DMS153 treated with DMSO at 0.1 percent for 48 hours (cell line): ENCODE results near the gene ADAMTS13.
"Not testable (repeated sequence)": the region's sequence is repeated elsewhere in the genome, so short reads cannot be mapped to it uniquely, and the experiment has no call there.

Experiments
- DNase-seq: peaks from one replicate; lab custom pipeline; 2025; ENCODE audit not compliant: unreplicated experiment; lab: John Stamatoyannopoulos, UW

The ADAMTS13 gene

DNA sequence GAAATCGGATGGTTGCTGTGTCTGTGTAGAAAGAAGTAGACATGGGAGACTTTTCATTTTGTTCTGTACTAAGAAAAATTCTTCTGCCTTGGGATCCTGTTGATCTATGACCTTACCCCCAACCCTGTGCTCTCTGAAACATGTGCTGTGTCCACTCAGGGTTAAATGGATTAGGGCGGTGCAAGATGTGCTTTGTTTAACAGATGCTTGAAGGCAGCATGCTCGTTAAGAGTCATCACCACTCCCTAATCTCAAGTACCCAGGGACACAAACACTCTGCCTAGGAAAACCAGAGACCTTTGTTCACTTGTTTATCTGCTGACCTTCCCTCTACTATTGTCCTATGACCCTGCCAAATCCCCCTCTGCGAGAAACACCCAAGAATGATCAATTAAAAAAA is 30.7 kb upstream of the ADAMTS13 start:
- not testable (repeated sequence) for DNase-seq

- not testable (repeated sequence) for DNase-seq
These were observed 29.9 kb upstream of the ADAMTS13 start for GRCh38 chr9:133392308-133392707.

DNA sequence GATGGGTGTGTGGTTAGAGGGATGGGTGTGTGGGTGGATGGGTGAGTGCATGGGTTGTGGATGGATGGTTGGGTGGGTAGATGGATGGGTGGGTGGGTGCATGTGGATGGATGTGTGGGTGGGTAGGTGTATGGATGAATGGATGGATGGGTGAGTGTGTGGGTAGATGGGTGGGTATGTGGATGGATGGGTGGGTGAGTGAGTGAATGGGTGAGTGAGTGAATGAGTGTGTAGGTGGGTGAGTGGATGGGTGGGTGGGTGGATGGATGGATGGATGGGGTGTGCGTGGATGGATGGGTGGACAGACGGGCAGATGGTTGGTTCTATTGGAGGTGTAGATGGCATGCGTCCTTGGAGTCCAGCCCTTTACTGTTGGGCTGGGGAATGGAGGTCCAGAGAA is 28.8 kb upstream of the ADAMTS13 start:
- DNase-seq = no peak

DNA sequence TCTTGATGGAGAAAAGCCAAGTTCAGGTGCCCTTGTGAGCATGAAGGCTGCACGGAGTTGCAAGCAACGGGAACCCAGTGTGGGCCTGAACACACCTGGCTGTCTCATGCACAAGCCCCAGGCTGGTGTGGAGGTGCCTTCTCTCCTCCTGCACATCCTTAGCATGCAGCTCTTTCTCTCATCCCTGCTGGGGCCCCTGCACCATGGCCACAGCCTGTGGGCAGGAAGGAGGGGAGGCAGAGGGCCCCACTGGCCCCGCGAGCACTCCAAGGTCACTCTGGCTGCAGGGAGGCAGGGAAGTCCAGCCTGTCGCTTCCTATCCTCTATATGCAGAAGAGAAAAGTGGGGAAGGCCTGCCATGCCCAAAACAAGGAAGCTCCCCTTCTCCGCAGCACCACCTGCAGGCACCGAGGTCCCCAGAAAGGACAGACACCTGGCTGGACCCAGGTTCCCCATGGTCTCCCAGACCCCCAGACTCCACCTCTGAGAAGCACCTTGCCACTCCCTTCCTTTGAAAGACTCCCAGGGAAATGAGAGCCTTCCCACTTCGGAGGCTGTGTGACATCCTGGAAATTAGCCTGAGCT is 27.4 kb upstream of the ADAMTS13 start:
- no peak for DNase-seq

- DNase-seq = no peak
These were observed 25.2 kb upstream of the ADAMTS13 start for GRCh38 chr9:133396952-133397351.

DNA sequence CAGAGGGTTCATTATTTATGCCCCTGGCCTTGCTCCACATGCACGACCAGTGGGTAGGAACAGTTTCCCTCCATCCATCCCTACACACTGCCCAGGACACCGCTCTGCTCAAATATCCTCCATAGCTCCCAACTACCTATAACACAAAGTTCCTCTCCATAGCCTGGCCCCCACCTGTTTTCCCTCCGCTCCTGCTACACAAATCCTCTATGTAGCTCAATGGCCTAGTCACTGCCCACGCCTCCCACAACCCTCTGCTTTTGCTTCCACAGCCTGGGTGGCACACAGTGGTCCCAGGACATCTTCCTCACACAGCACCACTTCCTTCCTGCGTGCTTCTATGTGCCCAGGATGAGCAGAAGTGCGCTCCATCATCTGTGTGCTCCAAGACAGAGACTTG is 24.8 kb upstream of the ADAMTS13 start:
- no peak for DNase-seq

DNA sequence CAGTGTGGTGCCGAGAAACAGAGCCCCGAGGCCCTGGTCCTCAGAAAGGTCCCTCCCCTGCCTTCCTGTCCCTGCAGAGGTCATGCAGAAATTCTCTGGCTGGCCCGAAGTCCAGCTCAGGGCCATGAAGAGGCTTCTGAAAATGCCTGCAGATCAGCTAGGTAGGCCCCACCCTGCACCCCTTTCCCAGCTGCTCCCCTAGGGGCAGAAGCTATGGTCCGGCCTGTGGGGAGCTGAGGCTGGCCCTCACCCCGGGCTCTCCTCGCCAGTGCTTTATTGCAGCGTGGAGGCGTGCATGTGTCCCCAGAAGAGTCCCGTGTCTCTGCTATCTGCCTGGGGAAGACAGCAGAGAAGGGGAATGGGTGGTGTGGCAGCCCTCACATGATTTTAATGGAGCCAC is 24.3 kb upstream of the ADAMTS13 start:
- no peak for DNase-seq

GRCh38 chr9:133400292-133400691 is 21.9 kb upstream of the ADAMTS13 start:
- no peak for DNase-seq

GRCh38 chr9:133401588-133401987 is 20.6 kb upstream of the ADAMTS13 start:
- DNase-seq = no peak

GRCh38 chr9:133402689-133403088 is 19.5 kb upstream of the ADAMTS13 start:
- DNase-seq = no peak

- DNase-seq = peak; percentile 74
These were observed 18.3 kb upstream of the ADAMTS13 start for GRCh38 chr9:133403766-133404453.

GRCh38 chr9:133404454-133405002 is 17.6 kb upstream of the ADAMTS13 start:
- DNase-seq = no peak

DNA sequence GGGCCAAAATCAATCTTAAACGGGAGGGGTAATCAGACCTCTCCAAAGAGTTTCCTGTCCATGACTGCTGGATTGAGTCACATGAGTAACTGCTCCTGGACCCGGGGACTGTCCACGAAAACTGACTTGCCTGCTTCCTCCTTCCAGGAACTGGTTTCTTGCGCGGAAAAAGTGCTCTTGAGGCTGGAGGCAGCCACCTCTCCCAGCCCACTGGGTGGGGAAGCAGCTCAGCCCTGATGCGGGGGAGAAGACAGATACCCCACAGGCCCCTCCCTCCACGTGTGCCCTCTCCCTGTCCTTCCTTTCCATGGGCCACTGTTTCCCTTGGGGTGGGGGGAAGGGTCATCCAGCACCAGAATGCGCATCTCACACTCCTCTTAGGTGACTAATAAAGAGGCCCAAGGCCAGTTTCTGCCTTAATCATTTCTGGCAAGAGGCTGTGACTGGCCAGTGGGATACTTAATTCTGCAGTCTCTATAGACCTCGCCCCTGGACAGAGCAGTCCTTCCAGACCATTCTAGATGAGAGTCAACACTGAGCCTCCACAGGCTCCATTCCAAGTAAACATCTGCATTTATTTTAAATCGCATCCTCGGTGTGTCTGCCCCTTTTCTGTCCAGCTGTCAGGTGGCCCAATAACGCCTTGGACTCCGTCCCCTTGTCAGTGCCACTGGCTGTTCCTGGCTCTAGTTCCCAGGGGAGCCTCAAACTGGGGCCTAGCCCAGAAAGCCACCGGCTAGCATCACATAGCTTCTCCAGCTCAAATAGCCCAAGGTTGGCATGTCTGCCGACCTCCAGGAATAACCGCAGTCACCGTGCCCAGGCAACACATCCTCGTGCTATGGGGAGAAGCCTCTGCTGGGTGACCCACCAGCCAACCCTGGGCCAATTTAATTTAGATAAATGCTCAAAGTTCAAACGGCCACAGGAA is 16.4 kb upstream of the ADAMTS13 start:
- no peak for DNase-seq

DNA sequence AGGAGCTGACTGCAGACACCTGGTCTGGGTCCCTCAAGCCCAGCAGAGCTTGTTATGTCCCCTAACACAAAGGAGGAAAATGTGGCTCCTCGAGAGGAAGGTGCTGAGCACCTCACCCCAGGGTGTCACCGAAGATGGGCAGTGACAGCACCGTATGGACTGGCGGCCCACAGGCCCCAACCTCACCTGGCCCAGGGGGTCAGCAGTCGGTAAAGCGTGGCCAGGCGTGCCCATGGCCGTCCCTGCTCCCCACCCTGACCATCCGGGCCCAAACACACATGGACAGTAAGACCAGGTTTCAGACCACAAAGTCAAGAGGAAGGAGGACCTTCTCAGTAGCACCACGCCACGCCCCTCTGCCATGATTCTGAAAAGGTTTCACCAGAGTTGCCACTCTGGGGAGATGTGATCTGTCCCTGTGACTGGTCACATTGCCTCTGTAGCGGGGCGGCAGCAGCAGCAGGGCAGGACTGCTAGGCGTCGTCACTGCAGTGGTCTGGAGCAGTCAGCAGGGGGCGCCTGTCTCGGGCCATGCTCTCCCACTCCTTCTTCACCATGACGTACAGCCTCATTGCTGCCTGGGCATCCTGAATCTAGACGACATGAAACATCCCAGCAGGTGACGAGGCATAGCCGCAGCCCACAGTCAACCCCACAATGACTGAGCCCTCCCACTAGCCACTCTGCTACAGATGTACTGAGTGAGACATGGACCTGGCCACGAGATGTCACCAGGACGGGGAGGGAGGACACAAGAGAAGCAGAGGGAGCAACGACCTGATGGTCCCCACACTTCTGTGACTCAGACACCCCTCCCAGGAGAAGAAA is 15.5 kb upstream of the ADAMTS13 start:
- DNase-seq = peak; percentile 45

- no peak for DNase-seq
These were observed 14.1 kb upstream of the ADAMTS13 start for GRCh38 chr9:133408042-133408441.

- no peak for DNase-seq
These were observed 7.0 kb upstream of the ADAMTS13 start for GRCh38 chr9:133415170-133415569.

- DNase-seq = peak; percentile 80
These were observed 4.4 kb upstream of the ADAMTS13 start, which contains the start of gene REXO4 for GRCh38 chr9:133417541-133418461. Gene REXO4 (minus strand): TSS chr9:133418010. CDS start chr9:133417844, 166 bp downstream.

GRCh38 chr9:133419005-133419404 is 3.2 kb upstream of the ADAMTS13 start:
- no peak for DNase-seq

DNA sequence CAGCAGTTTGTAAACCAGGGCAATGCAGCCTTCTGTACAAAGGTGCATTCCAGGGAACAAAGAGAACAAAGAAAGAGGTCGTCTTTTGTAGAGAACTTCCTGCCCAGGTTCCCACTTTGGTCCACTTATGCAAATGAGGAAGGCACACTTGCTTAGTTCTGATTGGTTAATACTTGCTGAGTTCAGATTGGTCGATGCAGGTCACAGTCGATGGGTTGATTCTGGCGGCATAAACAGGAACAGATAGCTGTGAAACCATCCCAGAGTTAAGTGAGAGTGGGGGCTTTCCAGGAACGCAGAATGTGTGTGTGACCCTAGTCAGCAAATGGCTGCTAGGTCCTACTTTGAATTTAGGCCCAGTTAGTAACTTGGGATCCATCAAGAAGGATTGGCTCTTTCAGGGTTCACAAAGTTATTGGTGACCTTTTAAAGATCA is 1.8 kb upstream of the ADAMTS13 start:
- no peak for DNase-seq
